Measurements from ENCODE around the gene HSD17B8. TPM values are rescaled to one million over a fixed set of nuclear protein-coding genes. Genes with fewer than 3 reads are reported as not detected.

The HSD17B8 gene
- total RNA-seq, 6 donors from 2014 or later = 8.2 to 39.3 (median 28.7) TPM

DNA sequence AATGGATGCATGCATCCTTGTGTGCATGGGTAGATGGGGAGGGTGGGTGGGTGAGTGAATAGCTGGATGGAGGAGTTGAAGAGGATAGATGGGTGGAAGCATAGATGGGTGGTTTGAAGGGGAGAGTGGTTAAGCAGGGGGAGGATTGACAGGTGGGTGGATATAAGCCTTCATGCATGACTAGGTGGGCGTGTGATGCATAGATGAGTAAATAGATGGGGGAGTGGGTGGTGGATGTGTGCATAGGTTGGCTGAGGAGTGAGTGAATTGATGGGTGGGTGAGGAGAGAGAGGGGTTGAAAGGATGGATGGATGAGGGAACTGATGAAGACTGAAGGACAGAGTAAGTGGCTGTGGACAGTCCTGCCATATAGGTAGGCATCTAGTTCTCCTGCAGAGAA is 16.6 kb upstream of the HSD17B8 start:
- ATAC-seq (ENCODE audit: low FRiP score in 2 of 2) = no peak
- Histone ChIP-seq H3K27me3 (peaks cover 0 to 14% (median 9%) of the 10 kb centered on the region in 4 donors), H3K27ac (no peak overlapping the region), H3K4me1 (peaks cover 9 to 16% (median 15%) of the 10 kb centered on the region in 4 donors), H3K4me3 (no peak overlapping the region), H3K36me3 (no peaks in the 10 kb centered on the region), H3K9me3 (no peaks in the 10 kb centered on the region)
- WGBS, 2 donors = 85 to 100% methylated on average over 1 of the region's 1 CpG
- no peak for DNase-seq
- TF ChIP-seq, protein P1, sequence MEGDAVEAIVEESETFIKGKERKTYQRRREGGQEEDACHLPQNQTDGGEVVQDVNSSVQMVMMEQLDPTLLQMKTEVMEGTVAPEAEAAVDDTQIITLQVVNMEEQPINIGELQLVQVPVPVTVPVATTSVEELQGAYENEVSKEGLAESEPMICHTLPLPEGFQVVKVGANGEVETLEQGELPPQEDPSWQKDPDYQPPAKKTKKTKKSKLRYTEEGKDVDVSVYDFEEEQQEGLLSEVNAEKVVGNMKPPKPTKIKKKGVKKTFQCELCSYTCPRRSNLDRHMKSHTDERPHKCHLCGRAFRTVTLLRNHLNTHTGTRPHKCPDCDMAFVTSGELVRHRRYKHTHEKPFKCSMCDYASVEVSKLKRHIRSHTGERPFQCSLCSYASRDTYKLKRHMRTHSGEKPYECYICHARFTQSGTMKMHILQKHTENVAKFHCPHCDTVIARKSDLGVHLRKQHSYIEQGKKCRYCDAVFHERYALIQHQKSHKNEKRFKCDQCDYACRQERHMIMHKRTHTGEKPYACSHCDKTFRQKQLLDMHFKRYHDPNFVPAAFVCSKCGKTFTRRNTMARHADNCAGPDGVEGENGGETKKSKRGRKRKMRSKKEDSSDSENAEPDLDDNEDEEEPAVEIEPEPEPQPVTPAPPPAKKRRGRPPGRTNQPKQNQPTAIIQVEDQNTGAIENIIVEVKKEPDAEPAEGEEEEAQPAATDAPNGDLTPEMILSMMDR (IDR thresholded peaks at IDR 0.05) = no peak
- TF ChIP-seq POLR2A (IDR thresholded peaks at IDR 0.05) (no peak), POLR2AphosphoS5 (IDR thresholded peaks at IDR 0.05) (no peak), EP300 (IDR thresholded peaks at IDR 0.05) (no peak)

DNA sequence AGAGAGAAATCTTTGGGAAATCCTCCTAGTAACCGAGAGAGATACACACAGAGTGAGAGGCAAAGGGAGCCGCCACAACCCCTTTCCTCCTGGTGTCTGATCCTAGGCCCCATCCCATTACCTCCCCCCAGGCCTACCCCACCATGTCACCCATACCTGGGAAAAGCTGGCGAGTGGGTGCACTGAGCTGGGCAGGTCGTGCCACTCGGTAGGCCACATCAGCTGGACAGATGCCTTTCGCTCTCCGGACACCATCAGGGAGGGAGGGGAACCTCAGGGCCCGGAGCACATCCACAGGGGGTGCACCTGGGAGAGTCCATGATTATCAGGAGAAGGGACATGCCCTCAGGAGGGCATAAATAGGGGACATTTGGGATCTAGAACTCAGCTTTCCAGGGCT is 15.3 kb upstream of the HSD17B8 start:
- H3K36me3 ChIP-seq = peaks cover 0 to 5% (median 3%) of the 10 kb centered on the region in 4 donors
- H3K9me3 ChIP-seq = no peaks in the 10 kb centered on the region
- no peak for ATAC-seq (ENCODE audit: low FRiP score in 2 of 2)
- 84 to 90% methylated on average over 7 to 8 of the region's 8 CpGs for WGBS, 2 donors
- no peak for DNase-seq
- peaks cover 0 to 14% (median 9%) of the 10 kb centered on the region in 4 donors for H3K27me3 ChIP-seq
- TF ChIP-seq POLR2AphosphoS5 (IDR thresholded peaks at IDR 0.05) (no peak), POLR2A (IDR thresholded peaks at IDR 0.05) (no peak), EP300 (IDR thresholded peaks at IDR 0.05) (no peak)
- TF ChIP-seq, protein P1 (IDR thresholded peaks at IDR 0.05) = no peak
- H3K4me3 ChIP-seq = no peak overlapping the region
- no peak overlapping the region for H3K27ac ChIP-seq
- H3K4me1 ChIP-seq = peaks cover 17 to 20% (median 18%) of the 10 kb centered on the region in 4 donors

DNA sequence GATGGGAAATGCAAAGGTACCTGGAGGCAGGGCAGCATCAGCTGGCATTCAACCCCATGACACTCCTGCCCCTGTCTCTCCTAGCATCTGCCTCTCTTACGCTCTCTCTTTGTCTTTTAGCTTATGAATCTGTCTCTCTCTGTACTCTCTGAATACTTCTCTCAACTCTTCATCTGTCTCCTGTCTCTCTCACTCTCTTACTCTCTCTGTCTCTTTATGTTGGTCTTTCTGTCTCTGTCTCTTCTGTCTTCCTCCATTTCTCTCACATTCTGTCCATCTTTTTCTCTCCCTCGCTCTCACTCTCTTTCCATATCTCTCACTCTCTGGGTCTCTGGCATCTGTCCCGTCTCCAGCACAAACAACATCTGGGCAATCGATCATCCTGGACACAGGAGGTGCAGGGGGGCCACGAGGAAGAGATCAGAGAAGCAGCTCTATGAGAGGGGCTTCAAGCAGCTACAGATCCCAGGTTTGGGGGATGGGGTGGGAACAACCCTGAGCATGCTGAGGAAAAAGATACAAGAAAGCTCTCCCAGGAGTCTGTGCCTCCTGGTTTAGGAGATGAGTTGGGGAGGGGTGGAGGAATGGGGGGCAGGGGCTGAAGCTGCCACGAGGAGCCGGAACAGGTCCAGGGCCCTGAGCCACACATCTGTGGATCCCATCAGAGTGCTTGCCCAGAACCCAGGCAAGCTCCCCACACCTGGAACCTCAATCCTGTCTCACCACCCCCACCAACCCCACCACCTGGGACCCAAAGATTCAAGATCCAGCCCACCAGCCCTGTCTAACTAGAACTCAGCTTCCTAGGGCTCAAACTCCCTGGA is 14.6 kb upstream of the HSD17B8 start:
- no peak overlapping the region for H3K27ac ChIP-seq
- ATAC-seq (ENCODE audit: low FRiP score in 2 of 2) (no peak), DNase-seq (no peak)
- WGBS, 2 donors = 69 to 75% methylated on average over 7 of the region's 7 CpGs
- no peaks in the 10 kb centered on the region for H3K9me3 ChIP-seq
- peaks cover 0 to 14% (median 9%) of the 10 kb centered on the region in 4 donors for H3K27me3 ChIP-seq
- peaks cover 0 to 11% (median 10%) of the 10 kb centered on the region in 4 donors for H3K36me3 ChIP-seq
- peaks cover 17 to 20% (median 18%) of the 10 kb centered on the region in 4 donors for H3K4me1 ChIP-seq
- no peak overlapping the region for H3K4me3 ChIP-seq
- TF ChIP-seq, protein P1 (IDR thresholded peaks at IDR 0.05) = no peak
- TF ChIP-seq EP300 (IDR thresholded peaks at IDR 0.05) (no peak), POLR2AphosphoS5 (IDR thresholded peaks at IDR 0.05) (no peak), POLR2A (IDR thresholded peaks at IDR 0.05) (no peak)

DNA sequence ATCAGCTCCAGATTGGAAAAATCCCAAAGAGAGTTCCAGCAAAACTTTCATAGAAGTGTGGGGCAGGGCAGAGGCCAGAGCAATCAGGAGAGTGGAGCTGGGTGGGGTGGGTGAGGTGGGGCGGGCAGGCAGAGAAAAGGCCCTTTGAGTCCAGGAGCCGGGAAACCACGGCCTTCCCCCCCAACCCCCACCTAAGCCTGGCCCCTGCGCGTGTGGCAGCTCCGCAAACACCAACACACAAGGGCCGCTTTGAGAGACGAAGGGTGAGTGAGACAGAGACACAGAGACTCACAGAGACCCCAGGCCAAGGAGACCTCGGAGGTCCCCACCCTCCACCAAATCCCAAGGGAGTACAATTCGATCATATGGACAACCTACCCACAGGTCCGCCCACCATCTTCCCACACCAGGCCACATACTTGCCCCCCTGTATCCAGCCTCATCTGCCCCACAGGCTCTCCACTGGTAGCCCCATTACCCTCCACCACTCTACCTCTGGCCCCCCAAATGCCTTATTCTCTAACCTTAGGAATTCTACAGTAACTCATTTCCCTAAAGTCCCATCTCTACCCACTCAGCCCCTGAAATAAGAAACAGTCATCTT is 13.8 kb upstream of the HSD17B8 start:
- H3K36me3 ChIP-seq = peaks cover 3 to 19% (median 17%) of the 10 kb centered on the region in 4 donors
- H3K4me1 ChIP-seq = peaks cover 17 to 20% (median 18%) of the 10 kb centered on the region in 4 donors
- H3K27me3 ChIP-seq = peaks cover 0 to 14% (median 9%) of the 10 kb centered on the region in 4 donors
- WGBS, 2 donors = 85 to 93% methylated on average over 10 to 11 of the region's 11 CpGs
- no peak overlapping the region for H3K27ac ChIP-seq
- DNase-seq (no peak), ATAC-seq (ENCODE audit: low FRiP score in 2 of 2) (no peak)
- no peak overlapping the region for H3K4me3 ChIP-seq
- H3K9me3 ChIP-seq = no peaks in the 10 kb centered on the region
- no peak for TF ChIP-seq POLR2A (IDR thresholded peaks at IDR 0.05)
- TF ChIP-seq POLR2AphosphoS5 (IDR thresholded peaks at IDR 0.05) = no peak
- no peak for TF ChIP-seq EP300 (IDR thresholded peaks at IDR 0.05)
- TF ChIP-seq, protein P1 (IDR thresholded peaks at IDR 0.05) = no peak
